Caco-2 (cell line): ENCODE results near the gene ODAD3. TPM values are rescaled to one million over a fixed set of nuclear protein-coding genes. Genes with fewer than 3 reads are reported as not detected.
"Not testable (repeated sequence)": the region's sequence is repeated elsewhere in the genome, so short reads cannot be mapped to it uniquely, and the experiment has no call there.

Experiments used
- BruUV-seq: library from RNA; stranded (reverse); fragments of 400-500 nt; replicated peaks from 2 replicates; lab custom pipeline; 2021; lab: Mats Ljungman, UMichigan
- CTCF ChIA-PET: fragments of 300-600 bp; sonication (Branson Sonifier 250); formaldehyde crosslinking; loops from one replicate; lab custom pipeline; 2022; ENCODE audit warnings: antibody characterized with exemption; lab: Charles Lee
- POLR2A ChIA-PET: fragments of 300-600 bp; sonication (Branson Sonifier 250); formaldehyde crosslinking; loops from one replicate; lab custom pipeline; 2022; ENCODE audit warnings: antibody characterized with exemption; lab: Charles Lee
- DNase-seq, 2 experiments: peaks; one replicate each; pipeline versions ENCODE4 v3.0.0 to v3.0.0-alpha.2; 2020 to 2022
- H3K27me3 ChIP-seq: replicated peaks from 2 replicates; pipeline ENCODE4 v1.6.0; 2011; ENCODE audit warnings: low read length; ENCODE audit not compliant: control insufficient read depth, insufficient read depth
- H3K36me3 ChIP-seq: 2 replicates; pipeline ENCODE4 v1.5.1; 2011; ENCODE audit warnings: low read length; ENCODE audit not compliant: control insufficient read depth, insufficient read depth
- H3K4me1 ChIP-seq: fragments of 250-450 bp; sonication (Bioruptor Pico); 2 replicates; pipeline ENCODE4 v1.5.1; 2020; ENCODE audit warnings: mild to moderate bottlenecking
- H3K4me3 ChIP-seq: 2 replicates; pipeline ENCODE4 v1.5.1; 2011; ENCODE audit warnings: low read depth, mild to moderate bottlenecking, control low read depth, low read length
- H3K9me3 ChIP-seq: fragments of 250-450 bp; sonication (Bioruptor Pico); 2 replicates; pipeline ENCODE4 v1.5.1; 2020; ENCODE audit warnings: mild to moderate bottlenecking, moderate library complexity
- H3K27ac Mint-ChIP-seq: one replicate; pipeline ENCODE4 v1.8.0; 2022; ENCODE audit warnings: mixed read lengths; ENCODE audit not compliant: unreplicated experiment
- H3K27me3 Mint-ChIP-seq: one replicate; pipeline ENCODE4 v1.8.0; 2022; ENCODE audit warnings: mixed read lengths; ENCODE audit not compliant: insufficient read depth, unreplicated experiment
- H3K36me3 Mint-ChIP-seq: one replicate; pipeline ENCODE4 v1.8.0; 2022; ENCODE audit warnings: mild to moderate bottlenecking, mixed read lengths; ENCODE audit not compliant: insufficient read depth, unreplicated experiment
- H3K4me1 Mint-ChIP-seq: one replicate; pipeline ENCODE4 v1.8.0; 2022; ENCODE audit warnings: low read depth, mixed read lengths; ENCODE audit not compliant: unreplicated experiment
- H3K4me3 Mint-ChIP-seq: one replicate; pipeline ENCODE4 v1.8.0; 2022; ENCODE audit warnings: mild to moderate bottlenecking, moderate library complexity, mixed read lengths; ENCODE audit not compliant: unreplicated experiment
- H3K9me3 Mint-ChIP-seq: one replicate; pipeline ENCODE4 v1.8.0; 2022; ENCODE audit warnings: mixed read lengths; ENCODE audit not compliant: unreplicated experiment
- CTCF ChIP-seq, 2 experiments: fragments of 200-600 bp in 1 of 2; IDR thresholded peaks; 1 replicate in 1 of 2; 2 replicates in 1 of 2; pipeline versions ENCODE4 v1.5.1 to v1.8.0; 2011 to 2022; ENCODE audit warnings: antibody characterized with exemption in 1 of 2, control low read depth in 1 of 2, inconsistent platforms in 1 of 2, low read depth in 1 of 2, low read length in 1 of 2, mild to moderate bottlenecking in 1 of 2, moderate library complexity in 1 of 2; ENCODE audit not compliant: insufficient read depth in 1 of 2, severe bottlenecking in 1 of 2, unreplicated experiment in 1 of 2
- intact Hi-C: fragments of 100-400 bp; cut with micrococcal nuclease; formaldehyde crosslinking; loops from one replicate; pipeline ENCODE4 v1.10.0; 2022; ENCODE audit not compliant: unreplicated experiment
- total RNA-seq: library from RNA; stranded (reverse); gene quantifications from 2 replicates; pipeline ENCODE4 v1.2.3, GENCODE V29; 2022

The ODAD3 gene
- total RNA-seq, 1 experiment from 2014 or later = not detected

GRCh38 chr19:11410682-11411081, 24.2 kb downstream of the ODAD3 start:
- H3K36me3 Mint-ChIP-seq = peaks cover 12% of the 10 kb centered on the region
- no peaks in the 10 kb centered on the region for H3K9me3 ChIP-seq
- no peak overlapping the region for H3K27ac Mint-ChIP-seq
- POLR2A ChIA-PET = no interaction called here
- DNase-seq = no peak
- no peaks in the 10 kb centered on the region for H3K27me3 ChIP-seq
- no peaks in the 10 kb centered on the region for H3K27me3 Mint-ChIP-seq
- intact Hi-C loops = no loop called here
- H3K4me1 ChIP-seq = no peaks in the 10 kb centered on the region
- CTCF ChIA-PET = no interaction called here
- H3K9me3 Mint-ChIP-seq = no peaks in the 10 kb centered on the region
- TF ChIP-seq CTCF (IDR thresholded peaks at IDR 0.05; ENCODE audit: insufficient read depth in 1 of 2, low read depth in 1 of 2, low read length in 1 of 2, severe bottlenecking in 1 of 2, unreplicated experiment in 1 of 2) = no peak
- H3K4me3 ChIP-seq = no peak overlapping the region
- BruUV-seq = no TSS peak
- no peaks in the 10 kb centered on the region for H3K4me1 Mint-ChIP-seq
- no peak overlapping the region for H3K4me3 Mint-ChIP-seq
- H3K36me3 ChIP-seq = peaks cover 1% of the 10 kb centered on the region; the same call in 1 of the 2 replicates

GRCh38 chr19:11408591-11408990, 26.3 kb downstream of the ODAD3 start:
- no peaks in the 10 kb centered on the region for H3K27me3 ChIP-seq
- no peaks in the 10 kb centered on the region for H3K4me1 Mint-ChIP-seq
- H3K36me3 ChIP-seq = no peaks in the 10 kb centered on the region
- no peak overlapping the region for H3K4me3 Mint-ChIP-seq
- no peak for DNase-seq
- no peak overlapping the region for H3K27ac Mint-ChIP-seq
- H3K4me3 ChIP-seq = no peak overlapping the region
- BruUV-seq = no TSS peak
- H3K36me3 Mint-ChIP-seq = peaks cover 12% of the 10 kb centered on the region
- intact Hi-C loops = no loop called here
- no peaks in the 10 kb centered on the region for H3K9me3 Mint-ChIP-seq
- no peaks in the 10 kb centered on the region for H3K9me3 ChIP-seq
- H3K27me3 Mint-ChIP-seq = no peaks in the 10 kb centered on the region
- CTCF ChIA-PET = no interaction called here
- POLR2A ChIA-PET = no interaction called here
- no peaks in the 10 kb centered on the region for H3K4me1 ChIP-seq
- TF ChIP-seq CTCF (IDR thresholded peaks at IDR 0.05; ENCODE audit: insufficient read depth in 1 of 2, low read depth in 1 of 2, low read length in 1 of 2, severe bottlenecking in 1 of 2, unreplicated experiment in 1 of 2) = no peak

- DNase-seq, H3K9me3 ChIP-seq, H3K36me3 ChIP-seq, POLR2A ChIA-PET, H3K4me1 ChIP-seq, H3K27me3 Mint-ChIP-seq, BruUV-seq, H3K9me3 Mint-ChIP-seq, intact Hi-C loops, H3K27me3 ChIP-seq, H3K27ac Mint-ChIP-seq, H3K4me3 Mint-ChIP-seq, H3K4me3 ChIP-seq, H3K4me1 Mint-ChIP-seq: not testable (repeated sequence)
- CTCF ChIA-PET = interaction anchor here (0.6 to 1.4 kb wide), 3 partner anchors 20 to 32 kb away, joined by 3 to 6 read pairs (median 3); no protein-coding TSS in a partner anchor
- peaks cover 12% of the 10 kb centered on the region for H3K36me3 Mint-ChIP-seq
Measured at GRCh38 chr19:11406703-11407236, 28.2 kb downstream of the ODAD3 start.
